Measurements from ENCODE around the gene SMIM1. TPM values are rescaled to one million over a fixed set of nuclear protein-coding genes. Genes with fewer than 3 reads are reported as not detected.
"Not testable (repeated sequence)": the region's sequence is repeated elsewhere in the genome, so short reads cannot be mapped to it uniquely, and the experiment has no call there.

The SMIM1 gene
- total RNA-seq, result 0.72 to 1.00 TPM in 2 of 3 replicates, not detected in the other
- long read RNA-seq, partial matches to known transcripts, result 0 of 1 reads
- long read RNA-seq, other reads (novel, unspliced or antisense), result 0 of 1 reads

GRCh38 chr1:3772715-3773571 is at the start of gene SMIM1:
TSS of gene SMIM1 (plus strand) at chr1:3772749. CDS start at chr1:3775374, 2,625 bp downstream.
- Mint-ChIP-seq H3K4me1 (ENCODE audit: low read depth) (peaks cover 11% of the 10 kb centered on the region), H3K27me3 (ENCODE audit: low read depth) (no peaks in the 10 kb centered on the region), H3K27ac (ENCODE audit: unreplicated experiment) (no peak within 1 kb of the TSS), H3K4me3 (ENCODE audit: unreplicated experiment) (peak within 1 kb of the TSS; percentile 56), H3K36me3 (ENCODE audit: low read depth) (no peaks in the 10 kb centered on the region), H3K9me3 (ENCODE audit: low read depth) (no peaks in the 10 kb centered on the region)
- TF ChIP-seq CTCF (IDR thresholded peaks at IDR 0.05), result no peak
- DNase-seq (ENCODE audit: low spot score), result no peak

GRCh38 chr1:3722846-3723245 is 49.7 kb upstream of the SMIM1 start:
- no peak for DNase-seq (ENCODE audit: low spot score)
- Mint-ChIP-seq H3K9me3 (ENCODE audit: low read depth) (no peaks in the 10 kb centered on the region), H3K4me3 (ENCODE audit: unreplicated experiment) (no peak overlapping the region), H3K36me3 (ENCODE audit: low read depth) (no peaks in the 10 kb centered on the region), H3K27ac (ENCODE audit: unreplicated experiment) (no peak overlapping the region), H3K27me3 (ENCODE audit: low read depth) (no peaks in the 10 kb centered on the region), H3K4me1 (ENCODE audit: low read depth) (no peaks in the 10 kb centered on the region)
- TF ChIP-seq CTCF (IDR thresholded peaks at IDR 0.05), result no peak

- not testable (repeated sequence) for H3K27ac Mint-ChIP-seq (ENCODE audit: unreplicated experiment); DNase-seq (ENCODE audit: low spot score)
Observed at GRCh38 chr1:3724416-3725030, 48.0 kb upstream of the SMIM1 start.

GRCh38 chr1:3725366-3725765 is 47.2 kb upstream of the SMIM1 start:
- TF ChIP-seq CTCF (IDR thresholded peaks at IDR 0.05), result no peak
- Mint-ChIP-seq H3K27ac (ENCODE audit: unreplicated experiment) (no peak overlapping the region), H3K4me1 (ENCODE audit: low read depth) (no peaks in the 10 kb centered on the region), H3K9me3 (ENCODE audit: low read depth) (no peaks in the 10 kb centered on the region), H3K4me3 (ENCODE audit: unreplicated experiment) (no peak overlapping the region), H3K36me3 (ENCODE audit: low read depth) (no peaks in the 10 kb centered on the region), H3K27me3 (ENCODE audit: low read depth) (peaks cover 9% of the 10 kb centered on the region)
- DNase-seq (ENCODE audit: low spot score), result no peak

More at GRCh38 chr1:3724416-3725030, 48.0 kb upstream of the SMIM1 start:
- H3K9me3 Mint-ChIP-seq (ENCODE audit: low read depth); H3K4me3 Mint-ChIP-seq (ENCODE audit: unreplicated experiment); H3K36me3 Mint-ChIP-seq (ENCODE audit: low read depth); H3K27me3 Mint-ChIP-seq (ENCODE audit: low read depth); H3K4me1 Mint-ChIP-seq (ENCODE audit: low read depth): not testable (repeated sequence)
- TF ChIP-seq CTCF (IDR thresholded peaks at IDR 0.05), result peak; percentile 93

GRCh38 chr1:3727042-3727824 is 45.3 kb upstream of the SMIM1 start:
- Mint-ChIP-seq H3K27me3 (ENCODE audit: low read depth) (peaks cover 12% of the 10 kb centered on the region), H3K4me3 (ENCODE audit: unreplicated experiment) (no peak overlapping the region), H3K27ac (ENCODE audit: unreplicated experiment) (no peak overlapping the region), H3K4me1 (ENCODE audit: low read depth) (peaks cover 4% of the 10 kb centered on the region), H3K9me3 (ENCODE audit: low read depth) (no peaks in the 10 kb centered on the region), H3K36me3 (ENCODE audit: low read depth) (no peaks in the 10 kb centered on the region)
- DNase-seq (ENCODE audit: low spot score), result no peak
- TF ChIP-seq CTCF (IDR thresholded peaks at IDR 0.05), result peak; percentile 73
